Retinal pigment epithelial cell (primary cell): ENCODE measurements around the gene CDHR3.

Experiments used
- DNase-seq: peaks from one replicate; pipeline ENCODE4 v3.0.0-alpha.2; 2010; ENCODE audit warnings: low read depth
- H3K4me3 ChIP-seq: 2 replicates; pipeline ENCODE4 v1.5.1; 2011; ENCODE audit warnings: mild to moderate bottlenecking, low read length, control low read depth, moderate library complexity
- TF ChIP-seq, protein P1 (sequence below): conservative IDR thresholded peaks from 2 replicates; pipeline ENCODE4 v1.5.1; 2011; ENCODE audit warnings: low read depth, low read length, control low read depth, inconsistent platforms

The CDHR3 gene, protein sequence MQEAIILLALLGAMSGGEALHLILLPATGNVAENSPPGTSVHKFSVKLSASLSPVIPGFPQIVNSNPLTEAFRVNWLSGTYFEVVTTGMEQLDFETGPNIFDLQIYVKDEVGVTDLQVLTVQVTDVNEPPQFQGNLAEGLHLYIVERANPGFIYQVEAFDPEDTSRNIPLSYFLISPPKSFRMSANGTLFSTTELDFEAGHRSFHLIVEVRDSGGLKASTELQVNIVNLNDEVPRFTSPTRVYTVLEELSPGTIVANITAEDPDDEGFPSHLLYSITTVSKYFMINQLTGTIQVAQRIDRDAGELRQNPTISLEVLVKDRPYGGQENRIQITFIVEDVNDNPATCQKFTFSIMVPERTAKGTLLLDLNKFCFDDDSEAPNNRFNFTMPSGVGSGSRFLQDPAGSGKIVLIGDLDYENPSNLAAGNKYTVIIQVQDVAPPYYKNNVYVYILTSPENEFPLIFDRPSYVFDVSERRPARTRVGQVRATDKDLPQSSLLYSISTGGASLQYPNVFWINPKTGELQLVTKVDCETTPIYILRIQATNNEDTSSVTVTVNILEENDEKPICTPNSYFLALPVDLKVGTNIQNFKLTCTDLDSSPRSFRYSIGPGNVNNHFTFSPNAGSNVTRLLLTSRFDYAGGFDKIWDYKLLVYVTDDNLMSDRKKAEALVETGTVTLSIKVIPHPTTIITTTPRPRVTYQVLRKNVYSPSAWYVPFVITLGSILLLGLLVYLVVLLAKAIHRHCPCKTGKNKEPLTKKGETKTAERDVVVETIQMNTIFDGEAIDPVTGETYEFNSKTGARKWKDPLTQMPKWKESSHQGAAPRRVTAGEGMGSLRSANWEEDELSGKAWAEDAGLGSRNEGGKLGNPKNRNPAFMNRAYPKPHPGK

DNA sequence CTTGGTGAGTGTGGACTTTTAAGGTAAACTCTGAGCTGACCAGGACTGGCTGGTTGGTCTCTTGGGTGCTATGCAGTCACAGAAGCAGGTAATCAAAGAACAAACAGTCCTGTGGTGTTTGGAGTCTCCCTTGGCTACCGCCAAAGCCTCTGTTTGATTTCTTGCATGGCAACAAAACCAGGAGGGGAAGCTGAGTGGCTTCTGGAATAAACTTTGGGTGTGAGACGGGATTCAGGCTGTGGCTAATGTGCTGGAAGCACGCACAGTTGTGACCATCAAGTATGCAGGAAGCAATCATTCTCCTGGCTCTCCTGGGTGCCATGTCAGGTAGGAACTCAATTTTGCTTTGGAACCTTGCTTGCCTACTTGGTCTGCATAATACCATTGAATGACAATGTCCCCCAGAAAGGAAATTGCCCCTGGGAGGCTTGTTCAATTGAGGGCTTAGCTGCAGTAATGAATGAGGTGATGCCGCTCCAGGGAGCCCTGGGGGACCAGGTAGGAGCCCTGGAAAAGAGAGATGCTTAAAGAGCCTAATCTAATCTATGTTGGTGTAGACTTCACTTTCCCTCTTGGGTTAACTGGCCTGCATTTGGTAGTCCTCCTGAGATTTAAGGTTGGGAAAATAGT lies at the start of gene CDHR3:
Gene CDHR3, plus strand, starts transcription at position 227 of the 630 bp plus-strand sequence. Its CDS starts 55 bp downstream, at position 282.
- TF ChIP-seq, protein P1, sequence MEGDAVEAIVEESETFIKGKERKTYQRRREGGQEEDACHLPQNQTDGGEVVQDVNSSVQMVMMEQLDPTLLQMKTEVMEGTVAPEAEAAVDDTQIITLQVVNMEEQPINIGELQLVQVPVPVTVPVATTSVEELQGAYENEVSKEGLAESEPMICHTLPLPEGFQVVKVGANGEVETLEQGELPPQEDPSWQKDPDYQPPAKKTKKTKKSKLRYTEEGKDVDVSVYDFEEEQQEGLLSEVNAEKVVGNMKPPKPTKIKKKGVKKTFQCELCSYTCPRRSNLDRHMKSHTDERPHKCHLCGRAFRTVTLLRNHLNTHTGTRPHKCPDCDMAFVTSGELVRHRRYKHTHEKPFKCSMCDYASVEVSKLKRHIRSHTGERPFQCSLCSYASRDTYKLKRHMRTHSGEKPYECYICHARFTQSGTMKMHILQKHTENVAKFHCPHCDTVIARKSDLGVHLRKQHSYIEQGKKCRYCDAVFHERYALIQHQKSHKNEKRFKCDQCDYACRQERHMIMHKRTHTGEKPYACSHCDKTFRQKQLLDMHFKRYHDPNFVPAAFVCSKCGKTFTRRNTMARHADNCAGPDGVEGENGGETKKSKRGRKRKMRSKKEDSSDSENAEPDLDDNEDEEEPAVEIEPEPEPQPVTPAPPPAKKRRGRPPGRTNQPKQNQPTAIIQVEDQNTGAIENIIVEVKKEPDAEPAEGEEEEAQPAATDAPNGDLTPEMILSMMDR, result no peak
- H3K4me3 ChIP-seq, result no peak within 1 kb of the TSS
- no peak for DNase-seq

DNA sequence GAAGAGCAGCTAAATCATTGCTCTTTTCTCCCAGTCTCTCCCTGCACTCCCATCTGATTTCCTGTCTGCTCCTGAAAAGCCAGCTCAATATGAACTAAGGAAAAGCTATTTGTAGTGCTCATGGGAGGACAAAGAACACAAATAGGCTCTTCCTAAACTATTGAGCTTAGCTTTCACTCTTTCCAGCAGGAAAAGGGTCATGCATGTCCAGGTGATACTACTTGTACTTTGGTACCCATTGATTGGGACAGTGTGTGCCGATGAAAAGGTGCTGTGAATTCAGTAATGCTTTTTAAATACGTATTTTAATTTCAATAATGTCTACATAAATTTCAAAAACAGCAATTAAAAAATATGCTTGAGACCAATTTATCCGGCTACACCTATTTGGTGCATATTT lies 49.1 kb upstream of the CDHR3 start:
- no peak overlapping the region for H3K4me3 ChIP-seq
- TF ChIP-seq, protein P1, result no peak
- no peak for DNase-seq

DNA sequence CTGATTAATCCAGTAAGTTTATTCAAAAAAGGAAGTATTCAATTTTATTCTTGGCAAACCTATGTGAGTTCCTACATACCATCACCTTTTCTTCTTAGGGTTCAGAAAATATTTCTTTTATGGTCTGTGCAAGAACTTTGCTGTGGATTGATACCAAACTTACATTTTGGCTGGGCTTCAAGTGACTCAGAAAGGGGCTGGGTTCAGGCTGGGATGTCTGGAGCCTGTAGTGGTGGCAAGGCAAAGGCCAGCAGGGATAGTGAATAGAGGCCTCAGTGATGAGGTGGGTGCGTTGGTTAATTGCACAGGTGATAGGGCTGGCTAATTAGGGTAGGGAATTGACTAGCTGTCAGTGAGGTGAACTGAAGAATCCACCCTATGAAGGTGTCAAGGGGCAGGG lies 46.5 kb upstream of the CDHR3 start:
- no peak for DNase-seq
- TF ChIP-seq, protein P1, result no peak
- H3K4me3 ChIP-seq, result no peak overlapping the region

DNA sequence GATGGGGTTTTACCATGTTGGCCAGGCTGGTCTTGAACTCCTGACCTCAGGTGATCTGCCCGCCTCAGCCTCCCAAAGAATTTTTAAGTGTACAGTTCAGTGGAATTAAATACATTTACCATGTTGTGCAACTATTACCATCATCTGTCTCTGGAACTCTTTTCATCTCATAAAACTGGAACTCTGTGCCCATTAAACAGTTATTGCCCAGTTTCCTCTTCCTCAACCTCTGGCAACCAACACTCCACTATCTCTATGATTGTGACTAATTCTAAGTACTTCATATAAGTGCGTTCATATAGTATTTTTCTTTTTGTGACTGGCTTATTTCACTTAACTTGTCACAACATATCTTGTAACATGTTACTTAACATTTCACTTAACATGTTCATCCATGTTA lies 45.4 kb upstream of the CDHR3 start:
- TF ChIP-seq, protein P1, result no peak
- H3K4me3 ChIP-seq, result no peak overlapping the region
- DNase-seq, result no peak

DNA sequence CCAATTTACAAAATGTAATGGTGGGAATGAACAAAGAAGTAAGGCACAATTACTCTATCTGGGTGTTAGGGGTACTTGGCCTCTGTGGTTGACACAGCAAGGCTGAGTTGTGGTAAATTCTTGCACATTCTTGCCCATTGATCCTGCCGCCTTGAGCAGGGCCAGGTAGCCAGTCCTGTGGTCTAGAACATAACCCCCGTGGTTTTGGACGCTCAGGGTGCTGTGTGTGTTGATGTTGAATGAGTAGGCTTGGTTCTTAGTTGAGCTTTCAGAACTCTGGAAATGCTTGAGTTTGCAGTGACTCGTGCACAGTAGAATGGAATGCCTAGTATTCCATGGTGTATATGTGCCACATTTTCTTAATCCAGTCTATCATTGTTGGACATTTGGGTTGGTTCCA lies 42.3 kb upstream of the CDHR3 start:
- no peak for DNase-seq
- TF ChIP-seq, protein P1, result no peak
- no peak overlapping the region for H3K4me3 ChIP-seq

DNA sequence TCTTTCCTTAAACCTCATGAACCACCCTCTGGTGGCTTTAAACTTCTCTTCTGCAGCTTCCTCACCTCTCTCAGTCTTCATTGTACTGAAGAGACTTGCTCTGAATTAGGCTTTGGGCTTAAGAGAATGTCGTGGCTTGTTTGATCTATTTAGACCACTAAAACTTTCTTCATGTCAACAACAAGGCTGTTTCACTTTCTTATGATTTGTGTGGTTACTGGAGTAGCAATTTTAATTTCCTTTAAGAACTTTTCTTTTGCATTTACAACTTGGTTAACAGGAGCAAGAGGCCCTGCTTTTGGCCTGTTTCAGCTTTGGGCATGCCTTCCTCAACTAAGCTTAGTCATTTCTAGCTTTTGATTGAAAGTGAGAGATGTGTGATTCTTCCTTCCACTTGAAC lies 38.1 kb upstream of the CDHR3 start:
- H3K4me3 ChIP-seq, result no peak overlapping the region
- DNase-seq, result no peak
- TF ChIP-seq, protein P1, result no peak
